ENCODE results near the gene KIAA1958. TPM values are rescaled to one million over a fixed set of nuclear protein-coding genes. Genes with fewer than 3 reads are reported as not detected.

Gene KIAA1958
- total RNA-seq, 1 experiment from 2014 or later, result 5.8 TPM

DNA sequence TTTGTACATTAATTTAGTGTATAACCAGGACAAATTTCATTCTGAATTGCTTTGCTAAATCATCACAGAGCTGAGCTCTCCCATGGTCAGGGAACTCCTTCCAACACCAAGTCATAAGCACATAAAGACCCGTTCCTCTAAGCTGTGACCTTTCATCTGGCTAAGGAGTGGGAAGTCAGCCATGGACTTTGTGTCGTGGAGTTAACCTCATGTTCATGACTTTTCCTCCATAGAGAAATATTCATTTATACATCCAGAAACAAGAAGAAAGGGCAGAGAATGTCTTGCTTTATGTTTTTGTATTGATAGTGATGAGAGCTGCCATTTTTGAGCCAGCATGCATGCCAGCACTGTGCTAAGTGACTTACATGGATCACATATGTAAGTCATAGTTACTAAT is 133.8 kb downstream of the KIAA1958 start:
- DNase-seq (ENCODE audit: unreplicated experiment), result no peak
- no peaks in the 10 kb centered on the region for H3K27me3 Mint-ChIP-seq (ENCODE audit: insufficient read depth, unreplicated experiment)
- H3K27ac Mint-ChIP-seq (ENCODE audit: low read depth, unreplicated experiment), result no peak overlapping the region
- CTCF ChIA-PET, result interaction anchor here (0.6 kb wide), 1 partner anchor 27 kb away, joined by 6 read pairs; no protein-coding TSS in a partner anchor
- no peaks in the 10 kb centered on the region for H3K4me1 Mint-ChIP-seq (ENCODE audit: insufficient read depth, unreplicated experiment)
- intact Hi-C loops (cut with micrococcal nuclease), result no loop called here
- no peaks in the 10 kb centered on the region for H3K9me3 Mint-ChIP-seq (ENCODE audit: unreplicated experiment)
- no peak overlapping the region for H3K4me3 Mint-ChIP-seq (ENCODE audit: unreplicated experiment)
- no peaks in the 10 kb centered on the region for H3K36me3 Mint-ChIP-seq (ENCODE audit: insufficient read depth, unreplicated experiment)
- POLR2A ChIA-PET, result interaction anchor here (1.1 to 1.6 kb wide), 2 partner anchors 18 to 240 kb away, joined by 3 to 5 read pairs; partner anchors contain the start of gene HSDL2
- TF ChIP-seq, protein P1, sequence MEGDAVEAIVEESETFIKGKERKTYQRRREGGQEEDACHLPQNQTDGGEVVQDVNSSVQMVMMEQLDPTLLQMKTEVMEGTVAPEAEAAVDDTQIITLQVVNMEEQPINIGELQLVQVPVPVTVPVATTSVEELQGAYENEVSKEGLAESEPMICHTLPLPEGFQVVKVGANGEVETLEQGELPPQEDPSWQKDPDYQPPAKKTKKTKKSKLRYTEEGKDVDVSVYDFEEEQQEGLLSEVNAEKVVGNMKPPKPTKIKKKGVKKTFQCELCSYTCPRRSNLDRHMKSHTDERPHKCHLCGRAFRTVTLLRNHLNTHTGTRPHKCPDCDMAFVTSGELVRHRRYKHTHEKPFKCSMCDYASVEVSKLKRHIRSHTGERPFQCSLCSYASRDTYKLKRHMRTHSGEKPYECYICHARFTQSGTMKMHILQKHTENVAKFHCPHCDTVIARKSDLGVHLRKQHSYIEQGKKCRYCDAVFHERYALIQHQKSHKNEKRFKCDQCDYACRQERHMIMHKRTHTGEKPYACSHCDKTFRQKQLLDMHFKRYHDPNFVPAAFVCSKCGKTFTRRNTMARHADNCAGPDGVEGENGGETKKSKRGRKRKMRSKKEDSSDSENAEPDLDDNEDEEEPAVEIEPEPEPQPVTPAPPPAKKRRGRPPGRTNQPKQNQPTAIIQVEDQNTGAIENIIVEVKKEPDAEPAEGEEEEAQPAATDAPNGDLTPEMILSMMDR (IDR thresholded peaks at IDR 0.05; ENCODE audit: unreplicated experiment), result no peak
- no TSS peak for BruUV-seq (replicated peaks)

DNA sequence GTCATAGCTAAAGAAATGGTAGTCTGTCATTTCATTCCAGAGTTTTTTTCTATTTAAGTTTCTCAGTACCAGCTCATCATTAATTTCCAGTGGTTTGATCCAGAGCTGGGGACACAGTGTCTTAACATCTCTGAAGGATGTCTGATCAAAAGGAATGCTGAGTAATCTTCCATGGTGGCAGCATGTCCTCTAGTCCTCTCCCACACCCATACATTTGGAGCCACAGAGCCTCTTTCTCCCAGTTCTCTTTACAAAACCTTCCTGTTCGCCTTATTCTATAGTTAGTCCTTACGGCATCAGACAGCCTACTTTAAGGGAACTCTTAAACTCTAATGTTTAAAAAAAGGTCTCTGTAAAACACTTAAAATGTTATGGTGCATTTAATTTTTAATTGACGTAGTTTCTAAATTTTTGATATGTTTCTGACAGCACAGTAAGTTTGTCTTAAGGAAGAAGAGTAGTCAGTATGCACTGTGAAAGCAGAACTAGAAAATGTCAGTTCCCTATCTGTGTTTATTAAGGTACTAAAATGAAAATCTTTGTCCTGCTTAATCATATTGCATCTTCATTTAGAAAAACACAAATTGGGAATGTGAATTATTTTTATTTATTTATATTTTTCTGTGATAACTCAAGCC is 134.5 kb downstream of the KIAA1958 start:
- intact Hi-C loops (cut with micrococcal nuclease), result no loop called here
- H3K27ac Mint-ChIP-seq (ENCODE audit: low read depth, unreplicated experiment), result no peak overlapping the region
- ChIA-PET CTCF (no interaction called here), POLR2A (interaction anchor here (1.1 to 1.6 kb wide), 2 partner anchors 19 to 241 kb away, joined by 3 to 5 read pairs; partner anchors contain the start of gene HSDL2)
- DNase-seq (ENCODE audit: unreplicated experiment), result no peak
- TF ChIP-seq, protein P1 (IDR thresholded peaks at IDR 0.05; ENCODE audit: unreplicated experiment), result no peak
- H3K36me3 Mint-ChIP-seq (ENCODE audit: insufficient read depth, unreplicated experiment), result no peaks in the 10 kb centered on the region
- H3K9me3 Mint-ChIP-seq (ENCODE audit: unreplicated experiment), result no peaks in the 10 kb centered on the region
- H3K27me3 Mint-ChIP-seq (ENCODE audit: insufficient read depth, unreplicated experiment), result no peaks in the 10 kb centered on the region
- H3K4me1 Mint-ChIP-seq (ENCODE audit: insufficient read depth, unreplicated experiment), result no peaks in the 10 kb centered on the region
- no TSS peak for BruUV-seq (replicated peaks)
- H3K4me3 Mint-ChIP-seq (ENCODE audit: unreplicated experiment), result no peak overlapping the region

GRCh38 chr9:112623198-112623597 is 136.6 kb downstream of the KIAA1958 start:
- CTCF ChIA-PET, result interaction anchor here (0.5 to 0.6 kb wide), 2 partner anchors 26 to 300 kb away, joined by 3 read pairs; no protein-coding TSS in a partner anchor
- H3K4me3 Mint-ChIP-seq (ENCODE audit: unreplicated experiment), result no peak overlapping the region
- H3K27me3 Mint-ChIP-seq (ENCODE audit: insufficient read depth, unreplicated experiment), result no peaks in the 10 kb centered on the region
- BruUV-seq (replicated peaks), result no TSS peak
- H3K36me3 Mint-ChIP-seq (ENCODE audit: insufficient read depth, unreplicated experiment), result no peaks in the 10 kb centered on the region
- intact Hi-C loops (cut with micrococcal nuclease), result no loop called here
- no peaks in the 10 kb centered on the region for H3K4me1 Mint-ChIP-seq (ENCODE audit: insufficient read depth, unreplicated experiment)
- no peak for DNase-seq (ENCODE audit: unreplicated experiment)
- TF ChIP-seq, protein P1 (IDR thresholded peaks at IDR 0.05; ENCODE audit: unreplicated experiment), result no peak
- no peak overlapping the region for H3K27ac Mint-ChIP-seq (ENCODE audit: low read depth, unreplicated experiment)
- no peaks in the 10 kb centered on the region for H3K9me3 Mint-ChIP-seq (ENCODE audit: unreplicated experiment)
- POLR2A ChIA-PET, result no interaction called here

DNA sequence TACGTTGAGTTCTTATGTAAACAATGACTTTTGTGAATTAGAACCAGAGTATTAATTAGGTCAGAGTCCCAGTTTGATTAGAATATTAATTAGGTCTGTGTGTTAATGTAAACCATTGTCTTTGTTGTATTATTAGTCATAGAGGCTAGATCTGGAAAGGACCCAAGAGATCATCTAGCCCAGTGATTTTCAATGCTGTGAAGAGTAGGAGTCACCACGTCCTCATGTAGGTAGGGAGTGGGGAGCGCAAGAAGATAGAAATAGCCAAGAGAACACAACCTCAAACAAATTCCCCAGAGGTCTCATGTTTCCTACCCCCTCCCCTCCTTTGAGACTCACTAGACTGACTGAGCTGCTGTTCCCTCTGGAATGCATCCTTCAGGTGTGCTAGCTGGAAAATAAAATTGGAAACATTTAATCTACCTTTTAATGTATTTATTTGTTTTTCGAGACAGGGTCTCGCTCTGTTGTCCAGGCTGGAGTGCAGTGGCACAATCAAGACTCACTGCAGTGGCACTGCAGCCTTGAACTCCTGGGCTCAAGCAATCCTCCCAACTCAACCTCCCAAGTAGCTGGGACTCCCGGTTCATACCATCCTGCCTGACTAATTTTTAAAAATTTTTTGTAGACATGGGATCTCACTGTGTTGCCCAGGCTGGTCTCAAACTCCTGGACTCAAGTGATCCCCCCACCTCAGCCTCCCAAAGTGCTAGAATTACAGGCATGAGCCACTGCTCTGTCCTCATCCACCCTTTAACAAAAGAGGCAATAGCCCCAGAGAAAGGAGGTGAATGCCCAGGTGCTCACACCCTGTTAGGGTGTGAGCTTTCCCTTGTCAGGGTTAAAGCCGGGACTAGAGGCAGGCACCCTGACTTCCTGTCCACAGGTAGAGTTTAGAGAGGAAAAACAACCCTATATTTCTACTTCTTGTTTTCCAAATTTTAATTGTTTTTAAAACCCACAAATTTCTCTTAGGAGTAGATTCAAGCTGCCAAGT is 138.4 kb downstream of the KIAA1958 start:
- ChIA-PET POLR2A (interaction anchor here (0.6 to 1.0 kb wide), 2 partner anchors 13 to 135 kb away, joined by 3 to 4 read pairs; no protein-coding TSS in a partner anchor), CTCF (interaction anchor here (0.5 to 1.2 kb wide), 4 partner anchors 26 to 43 kb away, joined by 3 to 4 read pairs (median 3); no protein-coding TSS in a partner anchor)
- Mint-ChIP-seq H3K4me1 (ENCODE audit: insufficient read depth, unreplicated experiment) (no peaks in the 10 kb centered on the region), H3K36me3 (ENCODE audit: insufficient read depth, unreplicated experiment) (no peaks in the 10 kb centered on the region), H3K27me3 (ENCODE audit: insufficient read depth, unreplicated experiment) (no peaks in the 10 kb centered on the region), H3K9me3 (ENCODE audit: unreplicated experiment) (no peaks in the 10 kb centered on the region), H3K4me3 (ENCODE audit: unreplicated experiment) (no peak overlapping the region), H3K27ac (ENCODE audit: low read depth, unreplicated experiment) (no peak overlapping the region)
- intact Hi-C loops (cut with micrococcal nuclease), result no loop called here
- no TSS peak for BruUV-seq (replicated peaks)
- DNase-seq (ENCODE audit: unreplicated experiment), result peak; percentile 17
- TF ChIP-seq, protein P1 (IDR thresholded peaks at IDR 0.05; ENCODE audit: unreplicated experiment), result no peak

Data from MCF 10A (cell line).